Measurements from ENCODE around the gene HOXD10.

Gene HOXD10

DNA sequence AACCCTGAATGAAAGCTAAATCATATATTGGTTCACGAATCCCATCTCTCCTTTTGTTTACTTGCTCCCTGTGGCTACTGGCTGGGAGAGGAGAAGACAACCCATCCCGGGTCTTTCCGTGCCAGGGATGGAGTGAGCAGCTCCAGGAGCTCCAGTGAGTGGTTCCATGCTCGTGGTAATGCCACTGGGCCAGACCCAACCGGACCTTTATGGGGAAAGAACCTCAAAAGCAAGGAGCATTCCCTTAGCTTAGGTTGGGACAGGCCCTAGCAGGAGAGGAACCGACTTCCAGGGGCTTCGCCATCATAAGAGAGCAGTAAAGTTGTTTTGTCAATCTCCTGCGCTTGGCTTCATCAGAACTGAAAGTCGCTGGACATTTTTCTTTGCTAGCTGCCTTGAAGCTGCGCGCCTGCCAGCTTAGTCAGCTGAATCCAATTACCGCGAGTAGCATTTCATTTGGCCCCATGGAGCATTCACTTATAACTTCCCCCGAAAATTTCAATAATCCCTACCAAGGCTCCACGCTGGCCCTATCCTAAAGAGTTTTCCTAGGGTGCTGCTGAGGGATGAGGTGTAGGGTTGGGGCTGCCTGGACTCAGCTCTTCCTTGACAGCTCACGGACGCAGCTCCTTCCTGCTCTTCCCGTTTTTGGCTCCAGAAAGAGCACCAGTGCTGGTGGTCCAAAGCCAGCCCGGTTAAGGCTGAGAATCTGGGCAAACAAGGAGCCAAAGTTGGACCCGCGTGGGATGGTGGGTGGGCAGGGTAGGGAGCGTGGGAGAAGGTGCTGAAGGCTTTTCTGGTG is 45.4 kb downstream of the HOXD10 start:
- H3K4me3 ChIP-seq (ENCODE audit: low read length), result no peak overlapping the region
- no peaks in the 10 kb centered on the region for H3K79me2 ChIP-seq (ENCODE audit: low read length)
- H3K27me3 ChIP-seq (replicated peaks; ENCODE audit: insufficient read depth, low read length), result peaks cover 8% of the 10 kb centered on the region; the same call in 1 of the 2 replicates
- no peaks in the 10 kb centered on the region for H3F3A ChIP-seq (ENCODE audit: insufficient read depth, low read length)
- no peak overlapping the region for H2AFZ ChIP-seq (ENCODE audit: low read length)
- H4K20me1 ChIP-seq (ENCODE audit: insufficient read depth, low read length), result no peaks in the 10 kb centered on the region
- no peaks in the 10 kb centered on the region for H3K9me3 ChIP-seq (replicated peaks; ENCODE audit: insufficient read depth, low read length)
- no peak overlapping the region for H3K4me2 ChIP-seq (ENCODE audit: low read depth, low read length)
- H3K27ac ChIP-seq (ENCODE audit: low read length), result no peak overlapping the region
- TF ChIP-seq EZH2 (optimal IDR thresholded peaks at IDR 0.05; ENCODE audit: low read depth, low read length) (no peak), EZH2phosphoT487 (IDR thresholded peaks at IDR 0.05; ENCODE audit: low read length) (no peak)
- TF ChIP-seq, protein P1, sequence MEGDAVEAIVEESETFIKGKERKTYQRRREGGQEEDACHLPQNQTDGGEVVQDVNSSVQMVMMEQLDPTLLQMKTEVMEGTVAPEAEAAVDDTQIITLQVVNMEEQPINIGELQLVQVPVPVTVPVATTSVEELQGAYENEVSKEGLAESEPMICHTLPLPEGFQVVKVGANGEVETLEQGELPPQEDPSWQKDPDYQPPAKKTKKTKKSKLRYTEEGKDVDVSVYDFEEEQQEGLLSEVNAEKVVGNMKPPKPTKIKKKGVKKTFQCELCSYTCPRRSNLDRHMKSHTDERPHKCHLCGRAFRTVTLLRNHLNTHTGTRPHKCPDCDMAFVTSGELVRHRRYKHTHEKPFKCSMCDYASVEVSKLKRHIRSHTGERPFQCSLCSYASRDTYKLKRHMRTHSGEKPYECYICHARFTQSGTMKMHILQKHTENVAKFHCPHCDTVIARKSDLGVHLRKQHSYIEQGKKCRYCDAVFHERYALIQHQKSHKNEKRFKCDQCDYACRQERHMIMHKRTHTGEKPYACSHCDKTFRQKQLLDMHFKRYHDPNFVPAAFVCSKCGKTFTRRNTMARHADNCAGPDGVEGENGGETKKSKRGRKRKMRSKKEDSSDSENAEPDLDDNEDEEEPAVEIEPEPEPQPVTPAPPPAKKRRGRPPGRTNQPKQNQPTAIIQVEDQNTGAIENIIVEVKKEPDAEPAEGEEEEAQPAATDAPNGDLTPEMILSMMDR (IDR thresholded peaks at IDR 0.05; ENCODE audit: low read length), result no peak
- H3K9ac ChIP-seq (ENCODE audit: low read length), result no peak overlapping the region
- H3K36me3 ChIP-seq (replicated peaks; ENCODE audit: insufficient read depth, low read length), result no peaks in the 10 kb centered on the region
- no peaks in the 10 kb centered on the region for H3K9me2 ChIP-seq (replicated peaks; ENCODE audit: insufficient read depth, low read length)
- no peak for DNase-seq
- no peaks in the 10 kb centered on the region for H3K4me1 ChIP-seq (ENCODE audit: low read length)

DNA sequence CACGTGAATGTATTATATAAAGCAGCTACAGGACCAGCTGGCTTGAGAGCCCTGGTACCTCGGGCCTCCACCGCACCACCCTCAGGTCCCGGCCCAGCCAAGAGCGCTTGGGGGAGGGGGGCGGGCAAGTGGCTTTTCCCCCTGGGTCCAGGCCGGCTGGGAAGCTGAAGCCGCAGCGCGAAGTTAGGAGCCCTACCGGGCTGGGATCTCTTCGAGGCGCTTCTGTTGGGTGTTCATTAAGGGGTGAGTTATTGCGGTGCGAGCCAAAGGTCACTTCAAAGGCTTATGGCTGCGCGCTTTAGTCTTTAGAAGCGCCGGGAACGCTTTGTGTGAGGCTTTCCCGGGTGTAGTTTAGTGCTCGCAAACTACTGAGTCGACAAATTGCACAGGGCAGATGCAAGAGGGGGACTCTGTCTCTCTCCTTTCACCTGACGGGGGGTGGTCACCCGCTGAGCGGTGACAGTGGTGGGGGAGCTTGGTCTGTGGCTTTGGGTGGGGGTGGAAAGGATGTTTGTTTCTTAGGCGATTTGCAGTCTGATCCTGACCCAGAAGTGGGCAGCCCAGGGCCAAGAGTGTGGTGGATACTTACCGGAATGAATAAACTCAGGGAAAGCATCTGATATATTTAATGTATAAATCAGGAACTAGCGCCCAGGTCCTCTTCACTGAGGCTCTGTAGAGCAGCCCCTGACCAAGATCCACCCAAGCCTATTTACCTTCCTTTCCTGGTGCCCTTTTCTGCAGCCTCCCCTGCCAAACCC is 46.5 kb downstream of the HOXD10 start:
- Histone ChIP-seq H3K79me2 (ENCODE audit: low read length) (no peaks in the 10 kb centered on the region), H3K9me2 (replicated peaks; ENCODE audit: insufficient read depth, low read length) (no peaks in the 10 kb centered on the region), H3K4me1 (ENCODE audit: low read length) (no peaks in the 10 kb centered on the region), H3K27ac (ENCODE audit: low read length) (no peak overlapping the region), H2AFZ (ENCODE audit: low read length) (no peak overlapping the region), H3F3A (ENCODE audit: insufficient read depth, low read length) (no peaks in the 10 kb centered on the region), H3K9ac (ENCODE audit: low read length) (no peak overlapping the region), H3K27me3 (replicated peaks; ENCODE audit: insufficient read depth, low read length) (peaks cover 8% of the 10 kb centered on the region; the same call in 1 of the 2 replicates), H3K36me3 (replicated peaks; ENCODE audit: insufficient read depth, low read length) (no peaks in the 10 kb centered on the region), H3K9me3 (replicated peaks; ENCODE audit: insufficient read depth, low read length) (no peaks in the 10 kb centered on the region), H4K20me1 (ENCODE audit: insufficient read depth, low read length) (no peaks in the 10 kb centered on the region), H3K4me3 (ENCODE audit: low read length) (no peak overlapping the region), H3K4me2 (ENCODE audit: low read depth, low read length) (no peak overlapping the region)
- TF ChIP-seq EZH2phosphoT487 (IDR thresholded peaks at IDR 0.05; ENCODE audit: low read length), result no peak
- TF ChIP-seq, protein P1 (IDR thresholded peaks at IDR 0.05; ENCODE audit: low read length), result no peak
- no peak for TF ChIP-seq EZH2 (optimal IDR thresholded peaks at IDR 0.05; ENCODE audit: low read depth, low read length)
- DNase-seq, result no peak

- Histone ChIP-seq H3K27me3 (replicated peaks; ENCODE audit: insufficient read depth, low read length) (peaks cover 8% of the 10 kb centered on the region; the same call in 1 of the 2 replicates), H4K20me1 (ENCODE audit: insufficient read depth, low read length) (no peaks in the 10 kb centered on the region)
- TF ChIP-seq EZH2 (optimal IDR thresholded peaks at IDR 0.05; ENCODE audit: low read depth, low read length) (no peak), EZH2phosphoT487 (IDR thresholded peaks at IDR 0.05; ENCODE audit: low read length) (no peak)
- TF ChIP-seq, protein P1 (IDR thresholded peaks at IDR 0.05; ENCODE audit: low read length), result no peak
Measured at GRCh38 chr2:176163672-176164056, 47.1 kb downstream of the HOXD10 start.

More at GRCh38 chr2:176163672-176164056, 47.1 kb downstream of the HOXD10 start:
- no peaks in the 10 kb centered on the region for H3K36me3 ChIP-seq (replicated peaks; ENCODE audit: insufficient read depth, low read length)
- H3K4me3 ChIP-seq (ENCODE audit: low read length), result no peak overlapping the region
- H3K9me2 ChIP-seq (replicated peaks; ENCODE audit: insufficient read depth, low read length), result no peaks in the 10 kb centered on the region
- no peaks in the 10 kb centered on the region for H3F3A ChIP-seq (ENCODE audit: insufficient read depth, low read length)
- H3K4me2 ChIP-seq (ENCODE audit: low read depth, low read length), result no peak overlapping the region
- H3K9me3 ChIP-seq (replicated peaks; ENCODE audit: insufficient read depth, low read length), result no peaks in the 10 kb centered on the region
- no peak overlapping the region for H2AFZ ChIP-seq (ENCODE audit: low read length)
- no peak for DNase-seq
- no peak overlapping the region for H3K27ac ChIP-seq (ENCODE audit: low read length)
- H3K9ac ChIP-seq (ENCODE audit: low read length), result no peak overlapping the region
- no peaks in the 10 kb centered on the region for H3K79me2 ChIP-seq (ENCODE audit: low read length)
- no peaks in the 10 kb centered on the region for H3K4me1 ChIP-seq (ENCODE audit: low read length)
